HepG2 (cell line): ENCODE measurements around the gene CD300A. TPM values are rescaled to one million over a fixed set of nuclear protein-coding genes. Genes with fewer than 3 reads are reported as not detected.
A peak's percentile ranks its signal among the peaks of the same experiment; 100 is the strongest.

Source experiments
- ATAD3A ChIP-seq: sonication (generic); formaldehyde crosslinking; IDR thresholded peaks from 2 replicates; pipeline ENCODE4 v1.4.0; 2020; ENCODE audit warnings: missing genetic modification reagents
- ATF1 ChIP-seq: IDR thresholded peaks from 2 replicates; pipeline ENCODE4 v1.6.1; 2016; ENCODE audit warnings: mild to moderate bottlenecking, control low read depth
- ATF3 ChIP-seq: sonication (generic); formaldehyde crosslinking; IDR thresholded peaks from 2 replicates; pipeline ENCODE4 v1.4.0; 2020; ENCODE audit warnings: missing genetic modification reagents
- CCDC6 ChIP-seq: sonication (generic); formaldehyde crosslinking; IDR thresholded peaks from 2 replicates; pipeline ENCODE4 v1.8.1; 2022; ENCODE audit warnings: mild to moderate bottlenecking, missing genetic modification reagents, moderate library complexity
- EEA1 ChIP-seq: sonication (generic); formaldehyde crosslinking; IDR thresholded peaks from 2 replicates; pipeline ENCODE4 v1.5.1; 2020; ENCODE audit warnings: mild to moderate bottlenecking, missing genetic modification reagents, borderline replicate concordance
- FOXA1 ChIP-seq, 2 experiments: fragments of 450-650 bp in 1 of 2; sonication (generic) in 1 of 2; formaldehyde crosslinking in 1 of 2; IDR thresholded peaks; 2 replicates each; pipeline versions ENCODE4 v1.4.0 to v1.6.1; 2016 to 2020; ENCODE audit warnings: missing genetic modification reagents in 1 of 2
- GRHL1 ChIP-seq: sonication (generic); formaldehyde crosslinking; conservative IDR thresholded peaks from 2 replicates; pipeline ENCODE4 v1.8.0; 2022; ENCODE audit warnings: missing genetic modification reagents
- GZF1 ChIP-seq: sonication (generic); formaldehyde crosslinking; IDR thresholded peaks from 2 replicates; pipeline ENCODE4 v1.5.1; 2020; ENCODE audit warnings: mild to moderate bottlenecking, missing genetic modification reagents
- HNRNPK ChIP-seq: fragments of 200-400 bp; formaldehyde crosslinking; IDR thresholded peaks from 2 replicates; pipeline ENCODE4 v1.6.1; 2018; ENCODE audit warnings: low read length, low read depth, moderate library complexity, mild to moderate bottlenecking; ENCODE audit not compliant: poor library complexity, severe bottlenecking
- JUNB ChIP-seq: sonication (generic); formaldehyde crosslinking; IDR thresholded peaks from 2 replicates; pipeline ENCODE4 v1.8.0; 2022; ENCODE audit warnings: missing genetic modification reagents, mild to moderate bottlenecking, borderline replicate concordance
- KDM5B ChIP-seq: sonication (generic); formaldehyde crosslinking; IDR thresholded peaks from 2 replicates; pipeline ENCODE4 v1.4.0; 2020; ENCODE audit warnings: missing genetic modification reagents, mild to moderate bottlenecking, borderline replicate concordance
- NCOA5 ChIP-seq: sonication (generic); formaldehyde crosslinking; IDR thresholded peaks from 2 replicates; pipeline ENCODE4 v1.4.0; 2020; ENCODE audit warnings: missing genetic modification reagents
- ONECUT2 ChIP-seq: sonication (generic); formaldehyde crosslinking; IDR thresholded peaks from 2 replicates; pipeline ENCODE4 v1.4.0; 2020; ENCODE audit warnings: missing genetic modification reagents
- PATZ1 ChIP-seq: sonication (generic); formaldehyde crosslinking; IDR thresholded peaks from 2 replicates; pipeline ENCODE4 v1.4.0; 2020; ENCODE audit warnings: missing genetic modification reagents
- PAX8 ChIP-seq: sonication (generic); formaldehyde crosslinking; IDR thresholded peaks from 2 replicates; pipeline ENCODE4 v1.8.0; 2022; ENCODE audit warnings: mild to moderate bottlenecking, missing genetic modification reagents, borderline replicate concordance
- PHB2 ChIP-seq: fragments of 450-650 bp; IDR thresholded peaks from 2 replicates; pipeline ENCODE4 v1.6.1; 2018; ENCODE audit not compliant: partially characterized antibody
- RBM39 ChIP-seq: fragments of 200-400 bp; formaldehyde crosslinking; IDR thresholded peaks from one replicate; pipeline ENCODE4 v1.6.1; 2018; ENCODE audit warnings: antibody characterized with exemption, mild to moderate bottlenecking, low read depth, low read length; ENCODE audit not compliant: poor library complexity, severe bottlenecking
- SAP130 ChIP-seq: IDR thresholded peaks from 2 replicates; pipeline ENCODE4 v1.6.1; 2016; ENCODE audit warnings: low read depth
- SRSF9 ChIP-seq: fragments of 200-400 bp; formaldehyde crosslinking; IDR thresholded peaks from 2 replicates; pipeline ENCODE4 v1.6.1; 2018; ENCODE audit warnings: borderline replicate concordance, mild to moderate bottlenecking, low read depth, low read length; ENCODE audit not compliant: insufficient read depth, poor library complexity, severe bottlenecking
- TOE1 ChIP-seq: sonication (generic); formaldehyde crosslinking; IDR thresholded peaks from 2 replicates; pipeline ENCODE4 v1.4.0; 2020; ENCODE audit warnings: mild to moderate bottlenecking, missing genetic modification reagents
- ZFP62 ChIP-seq: sonication (generic); formaldehyde crosslinking; IDR thresholded peaks from 2 replicates; pipeline ENCODE4 v1.4.0; 2020; ENCODE audit warnings: missing genetic modification reagents
- ZNF235 ChIP-seq: sonication (generic); formaldehyde crosslinking; IDR thresholded peaks from 2 replicates; pipeline ENCODE4 v1.8.1; 2023; ENCODE audit warnings: mild to moderate bottlenecking, missing genetic modification reagents, borderline replicate concordance
- ZNF260 ChIP-seq: sonication (generic); formaldehyde crosslinking; IDR thresholded peaks from 2 replicates; pipeline ENCODE4 v1.4.0; 2020; ENCODE audit warnings: missing genetic modification reagents, low read depth, mild to moderate bottlenecking, borderline replicate concordance
- ZNF264 ChIP-seq: sonication (generic); formaldehyde crosslinking; IDR thresholded peaks from 2 replicates; pipeline ENCODE4 v1.4.0; 2020; ENCODE audit warnings: missing genetic modification reagents
- polyA plus RNA-seq, 8 experiments: library from polyadenylated mRNA; depleted of rRNA in 3 of 8; stranded (reverse) in 7 of 8; unstranded in 1 of 8; fragments of >200 nt; fragmentation: Illumina TruSeq in 4 of 8; extraction: Trizol in 4 of 8; gene quantifications; 2 replicates each; pipeline versions ENCODE4 v1.2.1 to v1.2.3, GENCODE V29; 2011 to 2016; ENCODE audit warnings: low read depth in 4 of 8, missing spikeins in 1 of 8, mixed read lengths in 1 of 8; ENCODE audit not compliant: insufficient read depth in 1 of 8
- total RNA-seq, 5 experiments: library from RNA; depleted of rRNA; stranded (reverse); fragments of >200 nt; fragmentation: Illumina TruSeq; extraction: Trizol; gene quantifications; 2 replicates each; pipeline ENCODE4 v1.2.3, GENCODE V29; 2016; ENCODE audit warnings: low read depth in 1 of 5
- TF ChIP-seq, protein P1 (sequence below): IDR thresholded peaks from 2 replicates; pipeline ENCODE4 v1.6.1; 2016; ENCODE audit warnings: control low read depth

CD300A gene
- total and polyA plus RNA-seq, 2 of the 13 experiments (the other 11 are each of a cell fraction or from before 2014, with no cell fraction given), result not detected

DNA sequence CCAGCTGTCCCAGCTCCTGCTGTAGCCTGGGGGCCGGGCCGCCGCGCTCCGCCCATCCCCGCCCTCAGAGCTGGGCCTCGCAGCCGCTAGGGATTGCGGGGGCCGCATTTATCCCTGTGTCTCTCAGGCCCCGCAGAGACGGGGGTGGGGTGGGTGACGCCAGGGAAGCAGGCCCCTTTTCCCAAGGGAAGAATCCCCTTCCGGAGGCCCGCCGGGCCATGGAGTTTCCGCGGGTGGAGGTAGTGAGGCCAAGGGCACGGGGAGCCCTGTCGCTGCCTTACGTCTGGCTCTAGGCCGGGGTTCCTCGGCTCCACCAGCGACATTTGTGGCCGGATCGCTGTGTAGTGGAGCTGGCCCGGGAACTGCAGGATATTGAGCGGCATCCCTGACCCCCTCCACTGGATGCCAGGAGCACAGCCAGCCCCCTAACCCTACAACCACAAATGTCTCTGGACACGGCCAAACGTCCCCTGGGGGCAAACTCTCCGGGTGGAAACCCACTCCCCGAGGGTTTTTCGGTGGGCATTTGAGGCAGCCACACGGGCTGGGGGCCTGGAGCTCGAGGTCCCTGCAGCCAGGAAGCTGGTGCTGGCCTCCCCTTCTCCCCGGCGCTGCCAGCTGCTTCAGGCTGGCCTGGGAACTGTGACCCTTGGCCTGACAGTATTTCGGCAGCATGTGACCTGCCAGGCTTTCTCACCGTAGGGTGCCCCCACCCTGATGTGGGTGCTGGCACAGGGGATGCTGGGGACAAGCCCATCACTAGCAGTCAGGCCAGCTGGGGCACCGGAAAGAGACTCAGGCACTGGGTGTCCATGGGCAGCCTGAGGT, 12.0 kb upstream of the CD300A start (continued):
- no peak; the same call in 1 of the 2 replicates for TF ChIP-seq CCDC6 (CRISPR knock-in tag)
- no peak for TF ChIP-seq PAX8 (CRISPR knock-in tag)
- no peak for TF ChIP-seq PHB2
- TF ChIP-seq FOXA1 (IDR thresholded peaks at IDR 0.05), result no peak
- TF ChIP-seq FOXA1 (CRISPR knock-in tag; IDR thresholded peaks at IDR 0.05), result no peak; the same call in 1 of the 2 replicates
- TF ChIP-seq SAP130 (CRISPR knock-in tag), result peak; percentile 93
- peak; percentile 96 for TF ChIP-seq PATZ1
- TF ChIP-seq KDM5B (CRISPR knock-in tag), result peak; percentile 62
- no peak for TF ChIP-seq SRSF9
- TF ChIP-seq ATAD3A (CRISPR knock-in tag), result no peak
- peak; percentile 10 for TF ChIP-seq HNRNPK
- 0 out of 2 replicates have a peak, but pooled peaks have one; percentile 50 for TF ChIP-seq ZNF235 (CRISPR knock-in tag)
- TF ChIP-seq ONECUT2 (CRISPR knock-in tag), result no peak
- TF ChIP-seq RBM39, result peak; percentile 51
- TF ChIP-seq ATF3 (CRISPR knock-in tag), result no peak
- peak; percentile 81 for TF ChIP-seq GZF1 (CRISPR knock-in tag)
- TF ChIP-seq NCOA5 (CRISPR knock-in tag), result no peak
- no peak for TF ChIP-seq TOE1 (CRISPR knock-in tag)
- TF ChIP-seq ZNF260, result no peak
- TF ChIP-seq GRHL1 (CRISPR knock-in tag), result no peak
- TF ChIP-seq ZFP62, result no peak
- TF ChIP-seq EEA1 (CRISPR knock-in tag), result no peak
- TF ChIP-seq JUNB, result no peak
- no peak for TF ChIP-seq ZNF264 (CRISPR knock-in tag)
- TF ChIP-seq ATF1 (CRISPR knock-in tag), result no peak
- TF ChIP-seq, protein P1, sequence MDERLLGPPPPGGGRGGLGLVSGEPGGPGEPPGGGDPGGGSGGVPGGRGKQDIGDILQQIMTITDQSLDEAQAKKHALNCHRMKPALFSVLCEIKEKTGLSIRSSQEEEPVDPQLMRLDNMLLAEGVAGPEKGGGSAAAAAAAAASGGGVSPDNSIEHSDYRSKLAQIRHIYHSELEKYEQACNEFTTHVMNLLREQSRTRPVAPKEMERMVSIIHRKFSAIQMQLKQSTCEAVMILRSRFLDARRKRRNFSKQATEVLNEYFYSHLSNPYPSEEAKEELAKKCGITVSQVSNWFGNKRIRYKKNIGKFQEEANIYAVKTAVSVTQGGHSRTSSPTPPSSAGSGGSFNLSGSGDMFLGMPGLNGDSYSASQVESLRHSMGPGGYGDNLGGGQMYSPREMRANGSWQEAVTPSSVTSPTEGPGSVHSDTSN (CRISPR knock-in tag), result no peak
